HG02798 (cell line): Measurements from ENCODE around the gene EGFR.

ENCODE experiments used
- ATAC-seq: cut with Tn5 transposase; IDR thresholded peaks from one replicate; pipeline ENCODE4 v1.9.1; 2021; ENCODE audit warnings: mild to moderate bottlenecking; ENCODE audit not compliant: unreplicated experiment, poor library complexity

EGFR gene

DNA sequence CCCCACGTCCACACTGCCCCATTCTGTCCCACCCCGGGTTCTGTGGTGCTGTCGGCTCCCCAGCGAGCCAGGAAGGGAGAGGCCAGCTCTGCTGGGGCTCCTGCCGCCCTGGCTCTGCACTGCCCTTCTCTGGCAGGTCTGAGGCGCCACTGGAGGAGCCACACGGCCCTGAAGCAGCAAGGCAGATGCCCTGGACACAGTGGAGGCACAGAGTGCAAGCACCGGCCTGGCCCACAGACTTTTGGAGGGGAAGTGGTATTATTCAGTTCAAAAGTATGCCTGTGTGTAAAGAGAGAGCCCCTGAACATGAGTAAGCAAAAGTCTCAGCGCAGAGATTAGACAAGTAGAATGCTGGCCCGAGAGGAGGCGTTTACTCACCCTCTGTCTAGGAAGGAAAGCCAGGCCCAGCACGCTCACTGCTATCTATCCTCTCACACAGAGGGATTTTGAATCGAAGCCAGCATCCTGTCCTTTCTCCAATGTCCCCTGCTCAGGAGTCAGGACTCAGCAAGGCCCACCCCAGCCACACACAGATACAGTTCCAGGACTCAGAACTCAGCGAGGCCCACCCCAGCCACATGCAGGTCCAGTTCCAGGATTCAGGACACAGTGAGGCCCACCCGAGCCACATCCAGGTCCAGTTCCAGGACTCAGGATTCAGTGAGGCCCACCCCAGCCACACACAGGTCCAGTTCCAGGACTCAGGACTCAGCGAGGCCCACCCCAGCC is 115.0 kb downstream of the EGFR start:
- ATAC-seq: no peak

GRCh38 chr7:55134359-55134725 is 115.5 kb downstream of the EGFR start:
- ATAC-seq: no peak

GRCh38 chr7:55134786-55135185 is 116.0 kb downstream of the EGFR start:
- ATAC-seq: no peak

DNA sequence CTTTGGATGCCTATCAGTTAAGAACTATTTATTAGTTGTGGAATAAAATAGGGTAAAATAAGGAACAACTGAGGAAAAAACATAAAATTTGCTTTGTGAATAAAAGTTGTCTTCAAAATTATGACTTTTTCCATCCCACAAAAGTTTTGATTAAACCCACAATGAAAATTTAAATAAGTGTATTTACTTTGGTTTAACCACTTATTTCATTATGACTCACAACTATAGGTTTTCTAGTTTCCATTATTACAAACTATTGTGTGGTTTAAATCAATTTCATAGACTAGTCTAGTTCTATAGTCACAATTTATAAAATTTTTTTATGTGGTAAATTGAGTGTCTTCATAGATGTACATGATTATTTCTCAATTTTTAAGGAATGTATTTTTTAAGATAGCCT is 116.6 kb downstream of the EGFR start:
- no peak for ATAC-seq

- ATAC-seq: no peak
These were observed 119.8 kb downstream of the EGFR start for GRCh38 chr7:55138663-55139062.

GRCh38 chr7:55140221-55140940 is 121.6 kb downstream of the EGFR start:
- peak; percentile 91 for ATAC-seq

DNA sequence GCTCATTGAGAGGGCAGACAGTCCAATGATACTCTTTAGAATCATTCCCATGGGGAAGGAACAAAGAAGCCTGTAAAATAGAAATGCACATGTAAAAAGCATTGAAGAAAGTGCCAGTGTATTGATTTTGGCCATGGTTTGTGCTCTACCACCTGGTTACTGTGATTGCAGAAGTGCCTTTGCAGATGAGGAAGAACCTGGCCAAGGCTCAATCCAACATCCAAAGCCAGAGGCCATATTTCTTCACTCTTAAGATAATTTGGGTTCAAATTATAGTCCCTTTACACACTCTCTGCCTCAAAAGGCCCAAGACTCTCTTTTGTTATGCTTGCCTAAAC is 122.1 kb downstream of the EGFR start:
- peak; percentile 17 for ATAC-seq

- no peak for ATAC-seq
These were observed 124.2 kb downstream of the EGFR start for GRCh38 chr7:55142919-55143600.

DNA sequence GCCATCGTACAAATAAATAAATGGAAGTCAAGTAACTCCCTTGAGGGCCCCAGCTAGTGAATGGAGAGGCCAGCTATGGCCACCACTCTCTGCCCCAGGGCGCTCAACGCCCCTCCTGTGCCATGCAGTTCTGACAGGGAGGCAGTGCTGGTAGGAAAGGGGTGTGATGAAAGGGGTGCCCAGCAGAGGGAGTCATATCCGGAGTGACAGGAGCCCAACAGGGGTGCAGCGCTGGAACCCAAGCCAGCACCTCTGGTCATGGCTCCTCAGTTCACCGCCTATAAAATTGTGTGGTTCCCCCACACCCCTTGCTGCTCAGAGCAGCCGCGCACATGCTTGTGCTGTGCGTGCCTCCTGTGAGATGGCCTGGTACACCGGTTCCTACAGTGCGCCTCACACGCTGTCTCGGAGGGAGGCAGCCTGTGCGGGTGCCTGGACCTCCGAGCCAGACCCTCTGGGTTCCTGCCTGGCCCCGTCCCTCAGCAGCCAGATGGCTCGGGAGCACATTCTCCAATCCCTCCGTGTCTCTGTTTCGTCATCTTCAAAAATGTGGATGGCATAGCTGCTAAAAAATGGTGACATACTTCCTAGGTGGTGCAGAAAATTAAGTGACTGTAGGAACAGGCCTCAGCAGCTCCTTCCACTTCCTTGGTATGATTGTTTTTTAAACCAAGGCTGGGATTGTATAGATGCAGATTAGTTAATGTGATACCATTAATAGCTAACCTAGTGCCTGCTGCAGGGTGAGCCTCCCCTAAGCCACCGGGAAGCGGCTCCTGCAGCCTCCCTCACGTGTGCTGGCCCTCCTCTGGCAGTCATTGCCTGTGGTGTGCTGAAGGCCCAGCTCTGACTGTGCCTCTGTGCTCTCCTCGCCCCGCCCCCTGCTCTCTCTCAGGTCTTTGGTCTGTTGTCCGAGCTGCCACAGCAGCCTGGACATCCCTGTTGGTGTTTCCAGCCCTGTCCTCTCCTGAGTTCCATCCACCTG is 125.8 kb downstream of the EGFR start:
- ATAC-seq: no peak

DNA sequence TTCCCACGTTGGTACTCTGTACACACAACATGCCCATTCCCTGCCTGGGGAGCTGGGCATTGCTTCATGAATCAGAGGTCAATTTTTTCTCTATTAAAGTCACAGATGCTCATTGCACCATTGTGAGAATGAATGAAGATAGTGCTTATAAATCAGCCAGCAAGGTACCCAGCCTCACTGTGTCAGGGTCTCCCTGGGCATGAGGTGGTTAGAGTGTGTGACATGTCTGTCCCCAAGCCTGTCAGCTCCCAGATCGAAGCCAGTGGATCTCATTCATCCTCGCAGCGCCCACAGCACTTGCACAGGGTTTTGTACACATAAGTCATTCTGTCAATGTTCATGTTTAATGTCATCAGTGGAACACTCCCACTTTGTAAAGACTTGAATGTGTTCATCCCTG is 126.8 kb downstream of the EGFR start:
- ATAC-seq: no peak

GRCh38 chr7:55147101-55147500 is 128.3 kb downstream of the EGFR start:
- ATAC-seq: no peak

DNA sequence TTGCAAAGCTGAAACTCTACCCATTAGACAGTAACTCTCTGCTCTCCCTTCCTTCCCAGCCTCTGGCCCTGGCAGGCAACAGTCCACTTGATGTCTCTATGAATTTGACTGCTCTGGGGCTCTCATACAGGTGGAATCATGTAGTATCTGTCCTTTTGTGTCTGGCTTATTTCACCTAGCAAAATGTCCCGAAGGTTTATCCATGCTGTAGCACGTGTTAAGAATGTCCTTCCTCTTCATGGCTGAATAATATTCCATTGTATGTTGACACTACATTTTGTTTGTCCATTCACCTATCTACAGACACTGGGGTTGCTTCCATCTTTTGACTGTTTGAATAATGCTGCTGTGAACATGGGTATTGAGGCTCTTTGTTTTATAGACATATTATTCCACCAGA is 128.9 kb downstream of the EGFR start:
- ATAC-seq: no peak

DNA sequence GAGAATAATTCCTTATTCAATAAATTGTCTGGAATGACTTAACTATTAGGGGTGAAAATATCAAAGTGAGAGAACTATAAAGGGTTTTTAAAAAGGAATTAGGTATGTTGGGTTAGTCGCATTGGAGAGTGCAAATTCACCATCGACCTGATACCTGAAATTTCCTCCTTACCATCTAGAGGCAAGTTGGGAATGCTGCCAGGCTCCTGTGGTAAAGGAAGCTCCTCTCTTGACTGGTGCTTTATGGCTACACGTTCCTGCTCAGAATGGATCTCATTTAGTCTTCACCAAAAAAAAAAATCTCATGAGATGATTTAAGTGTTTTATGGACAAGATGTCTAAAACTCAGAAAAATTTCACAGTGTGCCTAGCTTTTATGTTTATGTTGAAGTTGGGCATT is 129.8 kb downstream of the EGFR start:
- no peak for ATAC-seq

DNA sequence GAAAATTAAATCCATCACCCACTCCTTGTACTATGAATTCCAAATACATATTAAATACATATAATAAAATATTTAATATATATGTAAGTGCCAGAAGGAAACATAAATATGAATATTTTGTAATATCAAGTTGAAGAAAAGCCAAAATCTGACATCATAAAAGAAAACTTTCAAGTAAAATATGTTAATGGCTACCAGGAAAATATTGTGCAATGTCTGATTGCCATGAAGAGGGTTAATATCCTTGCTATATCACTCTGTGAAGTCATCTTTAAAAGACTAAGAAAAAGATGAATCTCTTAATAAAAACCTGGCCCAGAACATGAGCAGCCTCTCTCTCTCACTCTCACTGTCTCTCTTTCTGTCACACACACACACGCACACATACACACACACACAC is 130.2 kb downstream of the EGFR start:
- no peak for ATAC-seq

DNA sequence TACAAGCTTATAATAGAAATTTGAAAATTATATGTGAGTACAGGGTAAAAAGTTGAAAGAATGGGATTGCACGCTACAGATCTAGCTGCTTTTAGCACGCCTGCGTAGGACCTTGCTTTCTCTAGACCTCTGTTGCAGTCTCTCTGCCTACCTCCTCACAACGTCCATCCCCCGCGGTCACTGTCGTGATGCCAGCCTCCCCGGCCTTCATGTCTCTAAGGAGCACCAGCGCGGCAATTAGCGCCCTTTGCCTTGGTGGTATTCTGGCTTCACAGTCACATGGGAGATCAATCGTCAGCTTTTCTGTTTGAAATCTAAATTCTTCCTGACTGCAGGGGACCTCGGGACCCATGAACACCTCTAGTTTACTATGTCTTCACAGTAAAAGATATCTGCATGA is 131.3 kb downstream of the EGFR start:
- no peak for ATAC-seq

DNA sequence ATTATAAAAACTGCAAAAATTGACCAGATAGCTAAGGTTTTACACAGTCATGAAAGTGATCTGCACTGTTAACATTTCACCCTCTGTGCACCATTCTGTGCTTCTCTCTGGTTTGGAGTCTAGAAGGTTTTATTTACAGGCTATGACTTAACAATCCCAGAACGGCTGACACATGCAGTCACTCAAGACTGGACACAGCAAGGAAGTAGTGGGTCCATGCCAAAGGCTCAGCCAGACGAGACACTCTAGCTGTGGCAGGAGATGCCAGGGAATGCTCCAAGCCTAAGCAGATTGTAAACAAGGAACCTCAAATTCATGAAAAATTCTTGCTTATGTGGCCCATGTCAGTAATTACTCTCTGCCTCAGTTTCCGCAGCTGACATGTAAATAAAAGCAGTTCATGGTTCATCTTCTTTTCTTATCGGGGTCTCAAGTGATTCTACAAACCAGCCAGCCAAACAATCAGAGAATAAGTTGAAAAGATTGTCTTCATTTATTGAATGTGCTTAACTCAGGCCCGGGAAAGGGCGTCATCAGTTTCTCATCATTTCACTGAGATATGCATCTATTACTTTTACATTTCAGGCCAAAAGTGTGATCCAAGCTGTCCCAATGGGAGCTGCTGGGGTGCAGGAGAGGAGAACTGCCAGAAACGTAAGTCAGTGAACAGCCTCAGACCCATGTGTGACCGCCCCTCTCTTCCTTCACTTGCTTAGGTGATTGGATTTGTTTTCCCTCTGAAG is 132.1 kb downstream of the EGFR start:
- no peak for ATAC-seq

DNA sequence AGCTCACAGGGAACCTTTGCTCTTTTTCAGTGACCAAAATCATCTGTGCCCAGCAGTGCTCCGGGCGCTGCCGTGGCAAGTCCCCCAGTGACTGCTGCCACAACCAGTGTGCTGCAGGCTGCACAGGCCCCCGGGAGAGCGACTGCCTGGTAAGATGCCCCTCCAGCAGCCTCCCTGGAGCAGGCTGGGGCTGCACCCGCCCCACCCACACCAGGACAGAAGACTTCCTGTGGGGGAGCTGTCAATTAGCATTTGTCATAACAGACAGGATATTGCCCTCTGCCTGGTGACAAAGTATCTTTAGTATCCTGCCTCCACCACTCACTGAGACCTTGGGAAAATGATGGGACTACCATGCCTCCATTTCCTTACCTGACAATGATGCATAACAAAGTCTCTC is 133.7 kb downstream of the EGFR start:
- ATAC-seq: no peak

DNA sequence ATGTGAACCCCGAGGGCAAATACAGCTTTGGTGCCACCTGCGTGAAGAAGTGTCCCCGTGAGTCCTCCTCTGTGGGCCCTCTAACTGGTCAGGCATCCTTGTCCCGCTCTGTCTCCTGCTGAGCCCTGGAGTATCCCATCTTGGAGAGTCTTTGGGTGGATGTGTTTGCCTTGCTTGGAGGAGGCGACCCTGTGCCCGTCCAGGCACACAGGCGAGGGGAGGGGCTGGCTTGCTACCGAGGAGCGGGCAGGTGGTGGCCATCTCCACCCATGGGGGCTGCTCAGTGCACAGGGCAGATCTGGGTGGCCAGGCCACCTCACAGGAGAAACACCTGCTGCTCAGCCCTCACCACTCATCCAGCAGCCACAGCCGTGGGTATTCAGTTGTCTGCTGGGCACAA is 135.3 kb downstream of the EGFR start:
- no peak for ATAC-seq

- ATAC-seq: no peak
These were observed 136.7 kb downstream of the EGFR start for GRCh38 chr7:55155351-55156117.
